Neural cell (in vitro differentiated cells): ENCODE measurements around the gene B3GAT2. TPM values are rescaled to one million over a fixed set of nuclear protein-coding genes. Genes with fewer than 3 reads are reported as not detected.

ENCODE experiments used
- H2AFZ ChIP-seq: fragments of 200-600, 300-800 bp; sonication (generic), shearing (Covaris generic); 2 replicates; pipeline ENCODE4 v1.6.0; 2014; ENCODE audit warnings: low read depth, mild to moderate bottlenecking, antibody characterized with exemption, low read length, moderate library complexity
- H3F3A ChIP-seq: fragments of 200-600 bp; shearing (Covaris generic); 2 replicates; pipeline ENCODE4 v1.6.1; 2016; ENCODE audit warnings: mild to moderate bottlenecking, moderate library complexity, mixed read lengths, antibody characterized with exemption, low read length; ENCODE audit not compliant: insufficient read depth, poor library complexity, severe bottlenecking
- H3K27ac ChIP-seq: fragments of 200-600, 300-800 bp; sonication (generic), shearing (Covaris generic); 2 replicates; pipeline ENCODE4 v1.5.1; 2014; ENCODE audit warnings: mild to moderate bottlenecking, low read length, moderate library complexity
- H3K27me3 ChIP-seq: fragments of 300-800, 200-600 bp; sonication (generic), shearing (Covaris generic); 2 replicates; pipeline ENCODE4 v1.6.0; 2014; ENCODE audit warnings: mild to moderate bottlenecking, low read depth, low read length, moderate library complexity; ENCODE audit not compliant: insufficient read depth
- H3K36me3 ChIP-seq: fragments of 300-800, 200-600 bp; sonication (generic), shearing (Covaris generic); 2 replicates; pipeline ENCODE4 v1.5.1; 2014; ENCODE audit warnings: mild to moderate bottlenecking, antibody characterized with exemption, low read length, moderate library complexity; ENCODE audit not compliant: insufficient read depth
- H3K4me2 ChIP-seq: fragments of 300-800, 200-600 bp; sonication (generic), shearing (Covaris generic); 2 replicates; pipeline ENCODE4 v1.6.0; 2014; ENCODE audit warnings: mild to moderate bottlenecking, low read length
- H3K4me3 ChIP-seq: fragments of 300-800, 200-600 bp; sonication (generic), shearing (Covaris generic); 2 replicates; pipeline ENCODE4 v1.5.1; 2014; ENCODE audit warnings: mild to moderate bottlenecking, low read length, moderate library complexity
- H3K79me2 ChIP-seq: fragments of 200-600 bp; shearing (Covaris generic); replicated peaks from 2 replicates; pipeline ENCODE4 v1.6.0; 2014; ENCODE audit warnings: mild to moderate bottlenecking, low read length, moderate library complexity; ENCODE audit not compliant: insufficient read depth
- H3K9ac ChIP-seq: fragments of 300-800, 200-600 bp; sonication (generic), shearing (Covaris generic); 2 replicates; pipeline ENCODE4 v1.6.1; 2016; ENCODE audit warnings: mild to moderate bottlenecking, low read length, mixed read lengths
- H3K9me2 ChIP-seq: fragments of 200-600 bp; shearing (Covaris generic); 2 replicates; pipeline ENCODE4 v1.6.1; 2016; ENCODE audit warnings: mild to moderate bottlenecking, low read length, mixed read lengths; ENCODE audit not compliant: insufficient read depth
- H3K9me3 ChIP-seq: fragments of 200-600, 300-800 bp; sonication (generic), shearing (Covaris generic); 2 replicates; pipeline ENCODE4 v1.6.1; 2016; ENCODE audit warnings: mild to moderate bottlenecking, mixed run types, low read length, moderate library complexity, mixed read lengths
- H4K20me1 ChIP-seq: fragments of 200-600 bp; shearing (Covaris generic); 2 replicates; pipeline ENCODE4 v1.6.1; 2016; ENCODE audit warnings: mild to moderate bottlenecking, mixed run types; ENCODE audit not compliant: insufficient read depth
- CTCF ChIP-seq: fragments of 450-650 bp; IDR thresholded peaks from 2 replicates; pipeline ENCODE4 v1.5.1; 2014; ENCODE audit warnings: antibody characterized with exemption, mild to moderate bottlenecking, moderate library complexity; ENCODE audit not compliant: poor library complexity, severe bottlenecking
- EP300 ChIP-seq: fragments of 450-650 bp; conservative IDR thresholded peaks from 2 replicates; pipeline ENCODE4 v1.6.1; 2014; ENCODE audit warnings: antibody characterized with exemption, mild to moderate bottlenecking, moderate library complexity; ENCODE audit not compliant: poor library complexity, severe bottlenecking
- EZH2 ChIP-seq: fragments of 200-600, 300-800 bp; shearing (Covaris generic), sonication (generic); IDR thresholded peaks from 2 replicates; pipeline ENCODE4 v1.6.1; 2014; ENCODE audit warnings: antibody characterized with exemption, low read length, borderline replicate concordance, mild to moderate bottlenecking; ENCODE audit not compliant: insufficient read depth, poor library complexity, severe bottlenecking
- MXI1 ChIP-seq: fragments of 450-650 bp; conservative IDR thresholded peaks from 2 replicates; pipeline ENCODE4 v1.6.1; 2014; ENCODE audit warnings: antibody characterized with exemption, mild to moderate bottlenecking; ENCODE audit not compliant: poor library complexity, severe bottlenecking
- POLR2AphosphoS5 ChIP-seq: IDR thresholded peaks from 2 replicates; pipeline ENCODE4 v1.6.1; 2012
- RAD21 ChIP-seq: fragments of 450-650 bp; conservative IDR thresholded peaks from 2 replicates; pipeline ENCODE4 v1.6.1; 2014; ENCODE audit warnings: antibody characterized with exemption, mild to moderate bottlenecking, moderate library complexity
- REST ChIP-seq: IDR thresholded peaks from 2 replicates; pipeline ENCODE4 v1.6.1; 2012; ENCODE audit warnings: borderline replicate concordance
- SMC3 ChIP-seq: fragments of 450-650 bp; conservative IDR thresholded peaks from 2 replicates; pipeline ENCODE4 v1.6.1; 2014; ENCODE audit warnings: antibody characterized with exemption, mild to moderate bottlenecking, moderate library complexity; ENCODE audit not compliant: poor library complexity
- TAF1 ChIP-seq: IDR thresholded peaks from 2 replicates; pipeline ENCODE4 v1.6.1; 2012; ENCODE audit warnings: low read depth
- polyA plus RNA-seq: library from polyadenylated mRNA; depleted of rRNA; stranded (reverse); fragments of >200 nt; gene quantifications from 2 replicates; pipeline ENCODE4 v1.2.3, GENCODE V29; 2014

Gene B3GAT2
- polyA plus RNA-seq, 1 donor from 2014 or later, result 5.6 TPM

- Histone ChIP-seq H4K20me1 (no peaks in the 10 kb centered on the region), H3K4me2 (no peak overlapping the region), H3K9me2 (no peaks in the 10 kb centered on the region), H3K27ac (no peak overlapping the region), H3K9ac (no peak overlapping the region), H3K27me3 (no peaks in the 10 kb centered on the region), H3F3A (no peaks in the 10 kb centered on the region), H3K36me3 (no peaks in the 10 kb centered on the region), H2AFZ (no peak overlapping the region), H3K79me2 (no peaks in the 10 kb centered on the region), H3K9me3 (no peaks in the 10 kb centered on the region), H3K4me3 (no peak overlapping the region)
- TF ChIP-seq REST (no peak), SMC3 (no peak), EP300 (no peak), RAD21 (no peak), CTCF (no peak), EZH2 (no peak), TAF1 (no peak), MXI1 (no peak), POLR2AphosphoS5 (no peak)
These were observed 114.3 kb downstream of the B3GAT2 start for GRCh38 chr6:70842541-70842940.

GRCh38 chr6:70841112-70841511, 115.7 kb downstream of the B3GAT2 start:
- no peak overlapping the region for H3K9ac ChIP-seq
- no peaks in the 10 kb centered on the region for H3K79me2 ChIP-seq
- no peak overlapping the region for H3K4me2 ChIP-seq
- H3K9me2 ChIP-seq, result no peaks in the 10 kb centered on the region
- no peaks in the 10 kb centered on the region for H4K20me1 ChIP-seq
- H3K27ac ChIP-seq, result no peak overlapping the region
- no peaks in the 10 kb centered on the region for H3K9me3 ChIP-seq
- H3K4me3 ChIP-seq, result no peak overlapping the region
- no peaks in the 10 kb centered on the region for H3F3A ChIP-seq
- no peak for TF ChIP-seq EZH2
- TF ChIP-seq RAD21, result no peak
- no peak for TF ChIP-seq MXI1
- no peak for TF ChIP-seq POLR2AphosphoS5
- no peak for TF ChIP-seq CTCF
- TF ChIP-seq TAF1, result no peak
- TF ChIP-seq REST, result no peak
- no peak for TF ChIP-seq EP300
- TF ChIP-seq SMC3, result no peak
- H2AFZ ChIP-seq, result no peak overlapping the region
- no peaks in the 10 kb centered on the region for H3K36me3 ChIP-seq
- H3K27me3 ChIP-seq, result no peaks in the 10 kb centered on the region
